GM12801 (cell line): Measurements from ENCODE around the gene SLC22A14.

Source experiments
- CTCF ChIP-seq: IDR thresholded peaks from one replicate; pipeline ENCODE4 v1.5.1; 2011; ENCODE audit warnings: control low read depth; ENCODE audit not compliant: insufficient read length; ENCODE audit errors: extremely low read depth

SLC22A14 gene

GRCh38 chr3:38346587-38347410 lies 64.7 kb downstream of the SLC22A14 start, which contains the start of gene XYLB:
XYLB (plus strand) TSS chr3:38346785; CDS start chr3:38346869, 84 bp downstream.
- no peak for TF ChIP-seq CTCF

GRCh38 chr3:38347421-38348200 lies 65.5 kb downstream of the SLC22A14 start:
- TF ChIP-seq CTCF: no peak

- no peak for TF ChIP-seq CTCF
Measured at GRCh38 chr3:38348903-38349302, 66.8 kb downstream of the SLC22A14 start.

- TF ChIP-seq CTCF: no peak
Measured at GRCh38 chr3:38349684-38350359, 67.7 kb downstream of the SLC22A14 start.

DNA sequence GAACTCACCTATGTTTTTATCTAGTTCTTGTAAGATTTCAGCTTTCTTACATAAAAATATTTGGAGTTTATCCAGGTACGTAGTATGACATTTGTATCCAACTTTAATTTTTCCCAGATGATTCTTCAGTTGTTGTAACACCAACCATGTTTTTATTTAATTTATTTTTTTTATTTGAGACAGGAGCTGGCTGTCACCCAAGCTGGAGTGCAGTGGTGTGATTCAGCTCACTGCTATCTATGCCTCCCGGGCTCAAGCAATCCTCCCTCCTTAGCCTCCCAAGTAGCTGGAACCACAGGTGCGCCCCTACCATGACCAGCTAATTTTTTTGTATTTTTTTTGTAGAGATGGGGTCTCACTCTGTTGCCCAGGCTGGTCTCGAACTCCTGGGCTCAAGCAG lies 71.1 kb downstream of the SLC22A14 start:
- no peak for TF ChIP-seq CTCF

- TF ChIP-seq CTCF: no peak
Measured at GRCh38 chr3:38354588-38355330, 72.7 kb downstream of the SLC22A14 start.
